HepG2 (cell line): ENCODE results near the gene DDX39B. TPM values are rescaled to one million over a fixed set of nuclear protein-coding genes. Genes with fewer than 3 reads are reported as not detected.

ENCODE experiments used
- AKAP8 ChIP-seq: sonication (generic); formaldehyde crosslinking; IDR thresholded peaks from 2 replicates; pipeline ENCODE4 v1.5.1; 2020; ENCODE audit warnings: mild to moderate bottlenecking, missing genetic modification reagents
- BRCA1 ChIP-seq: sonication (generic); formaldehyde crosslinking; IDR thresholded peaks from 2 replicates; pipeline ENCODE4 v1.4.0; 2020; ENCODE audit warnings: missing genetic modification reagents
- CC2D1A ChIP-seq: sonication (generic); formaldehyde crosslinking; IDR thresholded peaks from 2 replicates; pipeline ENCODE4 v1.8.1; 2023; ENCODE audit warnings: mild to moderate bottlenecking, missing genetic modification reagents
- GATA4 ChIP-seq: sonication (generic); IDR thresholded peaks from 2 replicates; pipeline ENCODE4 v1.6.1; 2016; ENCODE audit warnings: antibody characterized with exemption, low read depth, borderline replicate concordance
- KMT2B ChIP-seq: IDR thresholded peaks from 2 replicates; pipeline ENCODE4 v1.6.1; 2016; ENCODE audit warnings: missing genetic modification reagents, missing compliant biosample characterization
- MIER2 ChIP-seq: IDR thresholded peaks from 2 replicates; pipeline ENCODE4 v1.6.1; 2016; ENCODE audit warnings: missing biosample characterization, missing genetic modification reagents
- MYNN ChIP-seq: sonication (generic); formaldehyde crosslinking; IDR thresholded peaks from 2 replicates; pipeline ENCODE4 v1.4.0; 2020; ENCODE audit warnings: mild to moderate bottlenecking, low read depth, missing genetic modification reagents
- NFIB ChIP-seq: sonication (generic); formaldehyde crosslinking; IDR thresholded peaks from 2 replicates; pipeline ENCODE4 v1.9.0; 2021; ENCODE audit warnings: missing genetic modification reagents, mild to moderate bottlenecking, borderline replicate concordance
- NRL ChIP-seq: sonication (generic); formaldehyde crosslinking; IDR thresholded peaks from 2 replicates; pipeline ENCODE4 v1.5.0; 2020; ENCODE audit warnings: missing genetic modification reagents, mild to moderate bottlenecking, moderate library complexity, borderline replicate concordance
- PHF8 ChIP-seq: sonication (generic); formaldehyde crosslinking; IDR thresholded peaks from 2 replicates; pipeline ENCODE4 v1.5.0; 2020; ENCODE audit warnings: missing genetic modification reagents
- RFX3 ChIP-seq: IDR thresholded peaks from 2 replicates; pipeline ENCODE4 v1.6.1; 2016; ENCODE audit warnings: missing biosample characterization, missing genetic modification reagents
- SALL1 ChIP-seq: sonication (generic); formaldehyde crosslinking; IDR thresholded peaks from 2 replicates; pipeline ENCODE4 v1.8.0; 2022; ENCODE audit warnings: mild to moderate bottlenecking, missing genetic modification reagents
- SRSF4 ChIP-seq: fragments of 200-400 bp; formaldehyde crosslinking; IDR thresholded peaks from one replicate; pipeline ENCODE4 v1.6.1; 2018; ENCODE audit warnings: mild to moderate bottlenecking, low read depth, low read length, moderate library complexity; ENCODE audit not compliant: poor library complexity, severe bottlenecking
- TBX2 ChIP-seq: sonication (generic); formaldehyde crosslinking; IDR thresholded peaks from 2 replicates; pipeline ENCODE4 v1.5.0; 2020; ENCODE audit warnings: missing genetic modification reagents, mild to moderate bottlenecking, borderline replicate concordance
- YEATS2 ChIP-seq: sonication (generic); formaldehyde crosslinking; IDR thresholded peaks from 2 replicates; pipeline ENCODE4 v1.4.0; 2020; ENCODE audit warnings: missing genetic modification reagents, borderline replicate concordance
- ZBTB37 ChIP-seq: sonication (generic); formaldehyde crosslinking; IDR thresholded peaks from 2 replicates; pipeline ENCODE4 v1.4.0; 2020; ENCODE audit warnings: mild to moderate bottlenecking, missing genetic modification reagents
- ZNF143 ChIP-seq: sonication (generic); formaldehyde crosslinking; IDR thresholded peaks from 2 replicates; pipeline ENCODE4 v1.4.0; 2020; ENCODE audit warnings: missing genetic modification reagents
- ZNF230 ChIP-seq: sonication (generic); formaldehyde crosslinking; IDR thresholded peaks from 2 replicates; pipeline ENCODE4 v1.4.0; 2020; ENCODE audit warnings: mild to moderate bottlenecking, missing genetic modification reagents
- ZNF543 ChIP-seq: sonication (generic); formaldehyde crosslinking; IDR thresholded peaks from 2 replicates; pipeline ENCODE4 v1.4.0; 2020; ENCODE audit warnings: mild to moderate bottlenecking, missing genetic modification reagents
- polyA plus RNA-seq, 8 experiments: library from polyadenylated mRNA; depleted of rRNA in 3 of 8; stranded (reverse) in 7 of 8; unstranded in 1 of 8; fragments of >200 nt; fragmentation: Illumina TruSeq in 4 of 8; extraction: Trizol in 4 of 8; gene quantifications; 2 replicates each; pipeline versions ENCODE4 v1.2.1 to v1.2.3, GENCODE V29; 2011 to 2016; ENCODE audit warnings: low read depth in 4 of 8, missing spikeins in 1 of 8, mixed read lengths in 1 of 8; ENCODE audit not compliant: insufficient read depth in 1 of 8
- total RNA-seq, 5 experiments: library from RNA; depleted of rRNA; stranded (reverse); fragments of >200 nt; fragmentation: Illumina TruSeq; extraction: Trizol; gene quantifications; 2 replicates each; pipeline ENCODE4 v1.2.3, GENCODE V29; 2016; ENCODE audit warnings: low read depth in 1 of 5
- TF ChIP-seq, protein P1 (sequence below): sonication (generic); formaldehyde crosslinking; IDR thresholded peaks from 2 replicates; pipeline ENCODE4 v1.4.0; 2020; ENCODE audit warnings: missing genetic modification reagents, borderline replicate concordance
- TF ChIP-seq, protein P2 (sequence below): sonication (generic); formaldehyde crosslinking; IDR thresholded peaks from 2 replicates; pipeline ENCODE4 v1.4.0; 2020; ENCODE audit warnings: missing genetic modification reagents
- TF ChIP-seq, protein P3 (sequence below): sonication (generic); formaldehyde crosslinking; conservative IDR thresholded peaks from 2 replicates; pipeline ENCODE4 v1.8.0; 2022; ENCODE audit warnings: mild to moderate bottlenecking, moderate library complexity, missing genetic modification reagents

The DDX39B gene
- total and polyA plus RNA-seq, 2 of the 13 experiments (the other 11 are each of a cell fraction or from before 2014, with no cell fraction given) = 570 to 678 TPM

GRCh38 chr6:31581434-31582229 lies 39.8 kb upstream of the DDX39B start (continued):
- TF ChIP-seq ZBTB37 (no peak), NRL (CRISPR knock-in tag) (no peak), SRSF4 (no peak), GATA4 (no peak), PHF8 (CRISPR knock-in tag) (no peak), MYNN (CRISPR knock-in tag) (no peak), TBX2 (no peak), RFX3 (CRISPR knock-in tag) (no peak), ZNF230 (CRISPR knock-in tag) (no peak), MIER2 (CRISPR knock-in tag) (no peak), BRCA1 (CRISPR knock-in tag) (no peak), SALL1 (CRISPR knock-in tag) (no peak), ZNF143 (no peak), NFIB (no peak), AKAP8 (no peak), ZNF543 (CRISPR knock-in tag) (no peak), YEATS2 (CRISPR knock-in tag) (0 out of 2 replicates have a peak, but pooled peaks have one; percentile 7), CC2D1A (no peak), KMT2B (CRISPR knock-in tag) (no peak)
- TF ChIP-seq, protein P1, sequence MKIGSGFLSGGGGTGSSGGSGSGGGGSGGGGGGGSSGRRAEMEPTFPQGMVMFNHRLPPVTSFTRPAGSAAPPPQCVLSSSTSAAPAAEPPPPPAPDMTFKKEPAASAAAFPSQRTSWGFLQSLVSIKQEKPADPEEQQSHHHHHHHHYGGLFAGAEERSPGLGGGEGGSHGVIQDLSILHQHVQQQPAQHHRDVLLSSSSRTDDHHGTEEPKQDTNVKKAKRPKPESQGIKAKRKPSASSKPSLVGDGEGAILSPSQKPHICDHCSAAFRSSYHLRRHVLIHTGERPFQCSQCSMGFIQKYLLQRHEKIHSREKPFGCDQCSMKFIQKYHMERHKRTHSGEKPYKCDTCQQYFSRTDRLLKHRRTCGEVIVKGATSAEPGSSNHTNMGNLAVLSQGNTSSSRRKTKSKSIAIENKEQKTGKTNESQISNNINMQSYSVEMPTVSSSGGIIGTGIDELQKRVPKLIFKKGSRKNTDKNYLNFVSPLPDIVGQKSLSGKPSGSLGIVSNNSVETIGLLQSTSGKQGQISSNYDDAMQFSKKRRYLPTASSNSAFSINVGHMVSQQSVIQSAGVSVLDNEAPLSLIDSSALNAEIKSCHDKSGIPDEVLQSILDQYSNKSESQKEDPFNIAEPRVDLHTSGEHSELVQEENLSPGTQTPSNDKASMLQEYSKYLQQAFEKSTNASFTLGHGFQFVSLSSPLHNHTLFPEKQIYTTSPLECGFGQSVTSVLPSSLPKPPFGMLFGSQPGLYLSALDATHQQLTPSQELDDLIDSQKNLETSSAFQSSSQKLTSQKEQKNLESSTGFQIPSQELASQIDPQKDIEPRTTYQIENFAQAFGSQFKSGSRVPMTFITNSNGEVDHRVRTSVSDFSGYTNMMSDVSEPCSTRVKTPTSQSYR (CRISPR knock-in tag) = peak; percentile 55; the same call in 1 of the 2 replicates
- TF ChIP-seq, protein P2, sequence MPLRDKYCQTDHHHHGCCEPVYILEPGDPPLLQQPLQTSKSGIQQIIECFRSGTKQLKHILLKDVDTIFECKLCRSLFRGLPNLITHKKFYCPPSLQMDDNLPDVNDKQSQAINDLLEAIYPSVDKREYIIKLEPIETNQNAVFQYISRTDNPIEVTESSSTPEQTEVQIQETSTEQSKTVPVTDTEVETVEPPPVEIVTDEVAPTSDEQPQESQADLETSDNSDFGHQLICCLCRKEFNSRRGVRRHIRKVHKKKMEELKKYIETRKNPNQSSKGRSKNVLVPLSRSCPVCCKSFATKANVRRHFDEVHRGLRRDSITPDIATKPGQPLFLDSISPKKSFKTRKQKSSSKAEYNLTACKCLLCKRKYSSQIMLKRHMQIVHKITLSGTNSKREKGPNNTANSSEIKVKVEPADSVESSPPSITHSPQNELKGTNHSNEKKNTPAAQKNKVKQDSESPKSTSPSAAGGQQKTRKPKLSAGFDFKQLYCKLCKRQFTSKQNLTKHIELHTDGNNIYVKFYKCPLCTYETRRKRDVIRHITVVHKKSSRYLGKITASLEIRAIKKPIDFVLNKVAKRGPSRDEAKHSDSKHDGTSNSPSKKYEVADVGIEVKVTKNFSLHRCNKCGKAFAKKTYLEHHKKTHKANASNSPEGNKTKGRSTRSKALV (CRISPR knock-in tag) = no peak
- TF ChIP-seq, protein P3, sequence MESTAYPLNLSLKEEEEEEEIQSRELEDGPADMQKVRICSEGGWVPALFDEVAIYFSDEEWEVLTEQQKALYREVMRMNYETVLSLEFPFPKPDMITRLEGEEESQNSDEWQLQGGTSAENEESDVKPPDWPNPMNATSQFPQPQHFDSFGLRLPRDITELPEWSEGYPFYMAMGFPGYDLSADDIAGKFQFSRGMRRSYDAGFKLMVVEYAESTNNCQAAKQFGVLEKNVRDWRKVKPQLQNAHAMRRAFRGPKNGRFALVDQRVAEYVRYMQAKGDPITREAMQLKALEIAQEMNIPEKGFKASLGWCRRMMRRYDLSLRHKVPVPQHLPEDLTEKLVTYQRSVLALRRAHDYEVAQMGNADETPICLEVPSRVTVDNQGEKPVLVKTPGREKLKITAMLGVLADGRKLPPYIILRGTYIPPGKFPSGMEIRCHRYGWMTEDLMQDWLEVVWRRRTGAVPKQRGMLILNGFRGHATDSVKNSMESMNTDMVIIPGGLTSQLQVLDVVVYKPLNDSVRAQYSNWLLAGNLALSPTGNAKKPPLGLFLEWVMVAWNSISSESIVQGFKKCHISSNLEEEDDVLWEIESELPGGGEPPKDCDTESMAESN (CRISPR knock-in tag) = no peak
